ENCODE measurements around the gene ENAH.

ENAH gene

GRCh38 chr1:225668222-225668621 is 15.3 kb upstream of the ENAH start:
- Histone ChIP-seq H3K4me2 (ENCODE audit: low read depth, low read length, poor library complexity, severe bottlenecking) (no peak overlapping the region), H3K9me2 (replicated peaks; ENCODE audit: low read depth, low read length) (no peaks in the 10 kb centered on the region), H3K4me1 (ENCODE audit: insufficient read depth, low read length, poor library complexity, severe bottlenecking) (no peaks in the 10 kb centered on the region), H4K20me1 (ENCODE audit: insufficient read depth, low read length, poor library complexity, severe bottlenecking) (no peaks in the 10 kb centered on the region), H3K79me2 (ENCODE audit: insufficient read depth, low read length) (no peaks in the 10 kb centered on the region), H3K9ac (ENCODE audit: low read depth, low read length, poor library complexity, severe bottlenecking) (no peak overlapping the region), H3K36me3 (ENCODE audit: insufficient read depth, low read length) (no peaks in the 10 kb centered on the region), H2AFZ (ENCODE audit: low read length) (no peak overlapping the region), H3K9me3 (ENCODE audit: insufficient read depth, low read depth, low read length) (no peaks in the 10 kb centered on the region), H3K4me3 (ENCODE audit: low read length, poor library complexity, severe bottlenecking) (no peak overlapping the region), H3F3A (ENCODE audit: low read depth) (no peaks in the 10 kb centered on the region), H3K27me3 (ENCODE audit: insufficient read depth, low read length, poor library complexity, severe bottlenecking) (no peaks in the 10 kb centered on the region)
- no peak for TF ChIP-seq EZH2phosphoT487 (IDR thresholded peaks at IDR 0.05; ENCODE audit: borderline replicate concordance)
- TF ChIP-seq, protein P1, sequence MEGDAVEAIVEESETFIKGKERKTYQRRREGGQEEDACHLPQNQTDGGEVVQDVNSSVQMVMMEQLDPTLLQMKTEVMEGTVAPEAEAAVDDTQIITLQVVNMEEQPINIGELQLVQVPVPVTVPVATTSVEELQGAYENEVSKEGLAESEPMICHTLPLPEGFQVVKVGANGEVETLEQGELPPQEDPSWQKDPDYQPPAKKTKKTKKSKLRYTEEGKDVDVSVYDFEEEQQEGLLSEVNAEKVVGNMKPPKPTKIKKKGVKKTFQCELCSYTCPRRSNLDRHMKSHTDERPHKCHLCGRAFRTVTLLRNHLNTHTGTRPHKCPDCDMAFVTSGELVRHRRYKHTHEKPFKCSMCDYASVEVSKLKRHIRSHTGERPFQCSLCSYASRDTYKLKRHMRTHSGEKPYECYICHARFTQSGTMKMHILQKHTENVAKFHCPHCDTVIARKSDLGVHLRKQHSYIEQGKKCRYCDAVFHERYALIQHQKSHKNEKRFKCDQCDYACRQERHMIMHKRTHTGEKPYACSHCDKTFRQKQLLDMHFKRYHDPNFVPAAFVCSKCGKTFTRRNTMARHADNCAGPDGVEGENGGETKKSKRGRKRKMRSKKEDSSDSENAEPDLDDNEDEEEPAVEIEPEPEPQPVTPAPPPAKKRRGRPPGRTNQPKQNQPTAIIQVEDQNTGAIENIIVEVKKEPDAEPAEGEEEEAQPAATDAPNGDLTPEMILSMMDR (conservative IDR thresholded peaks at IDR 0.05; ENCODE audit: low read length) = no peak

DNA sequence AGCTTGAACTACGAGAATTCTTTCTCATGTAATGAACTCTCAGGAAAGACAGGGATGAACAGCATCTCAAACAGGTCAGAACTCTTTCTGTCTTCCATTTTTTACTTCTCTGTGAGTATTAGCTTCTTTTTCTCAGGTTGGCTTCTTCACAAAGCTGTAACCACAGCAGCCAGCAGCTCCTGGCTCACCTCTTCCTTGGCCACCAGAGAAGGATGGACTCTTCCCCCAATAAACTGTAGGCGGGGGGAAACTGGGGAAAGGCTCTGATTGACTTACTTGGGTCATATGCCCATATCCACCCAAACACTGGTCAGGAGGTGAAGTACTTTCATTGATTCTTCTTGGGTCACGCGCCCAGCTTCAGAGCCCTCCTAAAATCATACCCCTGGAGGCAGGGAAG is 14.4 kb upstream of the ENAH start:
- Histone ChIP-seq H2AFZ (ENCODE audit: low read length) (no peak overlapping the region), H3F3A (ENCODE audit: low read depth) (no peaks in the 10 kb centered on the region), H3K4me2 (ENCODE audit: low read depth, low read length, poor library complexity, severe bottlenecking) (no peak overlapping the region), H4K20me1 (ENCODE audit: insufficient read depth, low read length, poor library complexity, severe bottlenecking) (no peaks in the 10 kb centered on the region), H3K79me2 (ENCODE audit: insufficient read depth, low read length) (no peaks in the 10 kb centered on the region), H3K9me3 (ENCODE audit: insufficient read depth, low read depth, low read length) (no peaks in the 10 kb centered on the region), H3K4me3 (ENCODE audit: low read length, poor library complexity, severe bottlenecking) (no peak overlapping the region), H3K9ac (ENCODE audit: low read depth, low read length, poor library complexity, severe bottlenecking) (no peak overlapping the region), H3K36me3 (ENCODE audit: insufficient read depth, low read length) (no peaks in the 10 kb centered on the region), H3K27me3 (ENCODE audit: insufficient read depth, low read length, poor library complexity, severe bottlenecking) (no peaks in the 10 kb centered on the region), H3K4me1 (ENCODE audit: insufficient read depth, low read length, poor library complexity, severe bottlenecking) (no peaks in the 10 kb centered on the region), H3K9me2 (replicated peaks; ENCODE audit: low read depth, low read length) (no peaks in the 10 kb centered on the region)
- TF ChIP-seq, protein P1 (conservative IDR thresholded peaks at IDR 0.05; ENCODE audit: low read length) = no peak
- no peak for TF ChIP-seq EZH2phosphoT487 (IDR thresholded peaks at IDR 0.05; ENCODE audit: borderline replicate concordance)

- Histone ChIP-seq H3K79me2 (ENCODE audit: insufficient read depth, low read length) (no peaks in the 10 kb centered on the region), H3K36me3 (ENCODE audit: insufficient read depth, low read length) (no peaks in the 10 kb centered on the region)
- TF ChIP-seq, protein P1 (conservative IDR thresholded peaks at IDR 0.05; ENCODE audit: low read length) = no peak
Observed at GRCh38 chr1:225666495-225666894, 13.6 kb upstream of the ENAH start.

More at GRCh38 chr1:225666495-225666894, 13.6 kb upstream of the ENAH start:
- Histone ChIP-seq H3K9me2 (replicated peaks; ENCODE audit: low read depth, low read length) (no peaks in the 10 kb centered on the region), H3K4me3 (ENCODE audit: low read length, poor library complexity, severe bottlenecking) (no peak overlapping the region), H3K4me2 (ENCODE audit: low read depth, low read length, poor library complexity, severe bottlenecking) (no peak overlapping the region), H3K27me3 (ENCODE audit: insufficient read depth, low read length, poor library complexity, severe bottlenecking) (no peaks in the 10 kb centered on the region), H3K4me1 (ENCODE audit: insufficient read depth, low read length, poor library complexity, severe bottlenecking) (no peaks in the 10 kb centered on the region), H4K20me1 (ENCODE audit: insufficient read depth, low read length, poor library complexity, severe bottlenecking) (no peaks in the 10 kb centered on the region), H3F3A (ENCODE audit: low read depth) (no peaks in the 10 kb centered on the region), H2AFZ (ENCODE audit: low read length) (no peak overlapping the region), H3K9ac (ENCODE audit: low read depth, low read length, poor library complexity, severe bottlenecking) (no peak overlapping the region), H3K9me3 (ENCODE audit: insufficient read depth, low read depth, low read length) (no peaks in the 10 kb centered on the region)
